ENCODE data around the gene HOMER1.

- TF ChIP-seq, protein P1, sequence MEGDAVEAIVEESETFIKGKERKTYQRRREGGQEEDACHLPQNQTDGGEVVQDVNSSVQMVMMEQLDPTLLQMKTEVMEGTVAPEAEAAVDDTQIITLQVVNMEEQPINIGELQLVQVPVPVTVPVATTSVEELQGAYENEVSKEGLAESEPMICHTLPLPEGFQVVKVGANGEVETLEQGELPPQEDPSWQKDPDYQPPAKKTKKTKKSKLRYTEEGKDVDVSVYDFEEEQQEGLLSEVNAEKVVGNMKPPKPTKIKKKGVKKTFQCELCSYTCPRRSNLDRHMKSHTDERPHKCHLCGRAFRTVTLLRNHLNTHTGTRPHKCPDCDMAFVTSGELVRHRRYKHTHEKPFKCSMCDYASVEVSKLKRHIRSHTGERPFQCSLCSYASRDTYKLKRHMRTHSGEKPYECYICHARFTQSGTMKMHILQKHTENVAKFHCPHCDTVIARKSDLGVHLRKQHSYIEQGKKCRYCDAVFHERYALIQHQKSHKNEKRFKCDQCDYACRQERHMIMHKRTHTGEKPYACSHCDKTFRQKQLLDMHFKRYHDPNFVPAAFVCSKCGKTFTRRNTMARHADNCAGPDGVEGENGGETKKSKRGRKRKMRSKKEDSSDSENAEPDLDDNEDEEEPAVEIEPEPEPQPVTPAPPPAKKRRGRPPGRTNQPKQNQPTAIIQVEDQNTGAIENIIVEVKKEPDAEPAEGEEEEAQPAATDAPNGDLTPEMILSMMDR (IDR thresholded peaks at IDR 0.05) = no peak
- TF ChIP-seq POLR2A (IDR thresholded peaks at IDR 0.05) (no peak), POLR2AphosphoS5 (IDR thresholded peaks at IDR 0.05) (no peak), EP300 (IDR thresholded peaks at IDR 0.05) (no peak)
Observed at GRCh38 chr5:79503794-79504495, 10.0 kb downstream of the HOMER1 start.

Data from sigmoid colon (tissue), 4 donors.